IMR-90 (cell line): ENCODE results near the gene MEX3A. TPM values are rescaled to one million over a fixed set of nuclear protein-coding genes. Genes with fewer than 3 reads are reported as not detected.
A peak's percentile ranks its signal among the peaks of the same experiment; 100 is the strongest.

Source experiments
- ATAC-seq: fragments of 200-7000 bp; cut with Tn5 transposase; 2 replicates; pipeline ENCODE4 v1.9.1; 2020; ENCODE audit warnings: low read depth, mild to moderate bottlenecking, moderate library complexity
- BruUV-seq: library from RNA; stranded (reverse); fragments of 400-500 nt; replicated peaks from 2 replicates; lab custom pipeline; 2021; lab: Mats Ljungman, UMichigan
- CTCF ChIA-PET: fragments of 300-600 bp; formaldehyde crosslinking; extraction: SDS; loops from one replicate; lab custom pipeline; 2021; ENCODE audit warnings: antibody characterized with exemption; lab: Yijun Ruan, JAX
- POLR2A ChIA-PET: fragments of 300-600 bp; sonication (Branson Sonifier 250); formaldehyde crosslinking; loops from one replicate; lab custom pipeline; 2022; ENCODE audit warnings: antibody characterized with exemption; ENCODE audit not compliant: unreplicated experiment; lab: Charles Lee
- DNase-seq: peaks from one replicate; pipeline ENCODE4 v3.0.0; 2013
- H2AFZ ChIP-seq: replicated peaks from 2 replicates; pipeline ENCODE3; 2013; ENCODE audit warnings: low read length, mild to moderate bottlenecking; ENCODE audit not compliant: poor library complexity
- H2AK5ac ChIP-seq: 2 replicates; pipeline ENCODE4 v1.6.1; 2013; ENCODE audit warnings: low read depth, low read length, inconsistent platforms
- H2AK9ac ChIP-seq: replicated peaks from 2 replicates; pipeline ENCODE3; 2013; ENCODE audit warnings: mild to moderate bottlenecking, low read depth, low read length, moderate library complexity; ENCODE audit not compliant: poor library complexity
- H2BK120ac ChIP-seq: 2 replicates; pipeline ENCODE4 v1.6.1; 2013; ENCODE audit warnings: low read depth, low read length, inconsistent platforms
- H2BK15ac ChIP-seq: 3 replicates; pipeline ENCODE4 v1.6.1; 2013; ENCODE audit warnings: low read depth, low read length, inconsistent platforms
- H2BK20ac ChIP-seq: 2 replicates; pipeline ENCODE4 v1.6.1; 2013; ENCODE audit warnings: low read depth, mild to moderate bottlenecking, inconsistent platforms, low read length, moderate library complexity
- H2BK5ac ChIP-seq: 2 replicates; pipeline ENCODE4 v1.6.1; 2013; ENCODE audit warnings: mild to moderate bottlenecking, low read depth, low read length, inconsistent platforms; ENCODE audit not compliant: poor library complexity, severe bottlenecking
- H3K14ac ChIP-seq: replicated peaks from 2 replicates; pipeline ENCODE4 v1.6.1; 2013; ENCODE audit warnings: low read depth, low read length, inconsistent platforms
- H3K18ac ChIP-seq: 2 replicates; pipeline ENCODE4 v1.6.1; 2013; ENCODE audit warnings: low read depth, low read length, control low read depth
- H3K23ac ChIP-seq: 2 replicates; pipeline ENCODE4 v1.6.1; 2013; ENCODE audit warnings: low read depth, low read length, inconsistent platforms
- H3K27ac ChIP-seq: 2 replicates; pipeline ENCODE4 v1.5.1; 2013; ENCODE audit warnings: mild to moderate bottlenecking, control low read depth, low read length; ENCODE audit not compliant: insufficient read depth
- H3K27me3 ChIP-seq: 2 replicates; pipeline ENCODE4 v1.6.1; 2013; ENCODE audit warnings: low read length; ENCODE audit not compliant: control insufficient read depth, insufficient read depth
- H3K36me3 ChIP-seq: 2 replicates; pipeline ENCODE4 v1.6.1; 2013; ENCODE audit warnings: low read length, mixed read lengths; ENCODE audit not compliant: control insufficient read depth, insufficient read depth
- H3K4ac ChIP-seq: 2 replicates; pipeline ENCODE4 v1.6.1; 2013; ENCODE audit warnings: low read depth, low read length, inconsistent platforms
- H3K4me1 ChIP-seq: 2 replicates; pipeline ENCODE4 v1.6.1; 2013; ENCODE audit warnings: low read length, mixed read lengths; ENCODE audit not compliant: control insufficient read depth, insufficient read depth
- H3K4me2 ChIP-seq: 2 replicates; pipeline ENCODE4 v1.6.1; 2013; ENCODE audit warnings: low read depth, mild to moderate bottlenecking, control low read depth, low read length, moderate library complexity
- H3K4me3 ChIP-seq: 2 replicates; pipeline ENCODE4 v1.5.1; 2013; ENCODE audit warnings: low read depth, mild to moderate bottlenecking, control low read depth, low read length, moderate library complexity; ENCODE audit not compliant: insufficient read depth
- H3K56ac ChIP-seq: 2 replicates; pipeline ENCODE4 v1.6.1; 2013; ENCODE audit warnings: low read length, inconsistent platforms; ENCODE audit not compliant: insufficient read depth; ENCODE audit errors: extremely low read depth
- H3K79me1 ChIP-seq, 2 experiments: 2 replicates each; pipeline ENCODE4 v1.6.1; 2013; ENCODE audit warnings: low read length in 2 of 2, inconsistent platforms in 1 of 2, low read depth in 1 of 2
- H3K9ac ChIP-seq: 2 replicates; pipeline ENCODE4 v1.6.1; 2013; ENCODE audit warnings: low read depth, low read length, control low read depth
- H3K9me1 ChIP-seq: 2 replicates; pipeline ENCODE4 v1.6.1; 2013; ENCODE audit warnings: low read length, inconsistent platforms; ENCODE audit not compliant: insufficient read depth
- H3K9me3 ChIP-seq: 2 replicates; pipeline ENCODE4 v1.6.1; 2013; ENCODE audit warnings: low read length; ENCODE audit not compliant: control insufficient read depth, insufficient read depth
- H4K20me1 ChIP-seq: 2 replicates; pipeline ENCODE4 v1.6.1; 2013; ENCODE audit warnings: low read length, inconsistent platforms; ENCODE audit not compliant: insufficient read depth
- H4K5ac ChIP-seq: 2 replicates; pipeline ENCODE4 v1.6.1; 2013; ENCODE audit warnings: mild to moderate bottlenecking, low read depth, low read length, control low read depth
- H4K8ac ChIP-seq, 2 experiments: 2 replicates each; pipeline ENCODE4 v1.6.1; 2013; ENCODE audit warnings: low read depth in 2 of 2, low read length in 2 of 2, control low read depth in 1 of 2, inconsistent platforms in 1 of 2
- H4K91ac ChIP-seq: 2 replicates; pipeline ENCODE4 v1.6.1; 2013; ENCODE audit warnings: low read depth, low read length, inconsistent platforms; ENCODE audit not compliant: insufficient read depth
- CEBPB ChIP-seq: IDR thresholded peaks from 2 replicates; pipeline ENCODE4 v1.6.1; 2012; ENCODE audit warnings: low read depth, low read length, improper control_type of control experiment
- FOS ChIP-seq: fragments of 150-350 bp; IDR thresholded peaks from 2 replicates; pipeline ENCODE4 v1.6.1; 2016; ENCODE audit warnings: low read depth, low read length
- WGBS, 2 experiments: methylation state at CpG; one replicate each; pipeline versions ENCODE4 v1.1.5 to v1.1.7; 2013; ENCODE audit warnings: missing lambda C conversion rate in 2 of 2; ENCODE audit not compliant: insufficient read length in 1 of 2; ENCODE audit errors: extremely low coverage in 2 of 2; 5-methylcytosine and 5-hydroxymethylcytosine counted together
- dilution Hi-C: fragments of 300-500 bp; cut with HindIII; formaldehyde crosslinking; loops from one replicate; pipeline ENCODE4 v1.14.3; 2018; ENCODE audit warnings: low sequenced_read_pairs; ENCODE audit not compliant: unreplicated experiment
- in situ Hi-C: fragments of 300-500 bp; cut with MboI; formaldehyde crosslinking; loops from 3 replicates; pipeline ENCODE4 v1.14.3; 2019; ENCODE audit warnings: low sequenced_read_pairs, inconsistent platforms, mixed read lengths
- intact Hi-C: fragments of 100-400 bp; cut with micrococcal nuclease; formaldehyde crosslinking; loops from 2 replicates; pipeline ENCODE4 v1.10.0; 2022
- polyA plus RNA-seq, 3 experiments: library from polyadenylated mRNA; depleted of rRNA; stranded (reverse); fragments of >200 nt; gene quantifications; 2 replicates each; pipeline ENCODE4 v1.2.3, GENCODE V29; 2012; ENCODE audit warnings: low replicate concordance in 1 of 3
- total RNA-seq: library from RNA; depleted of rRNA; stranded (reverse); fragments of >200 nt; gene quantifications from 2 replicates; pipeline ENCODE4 v1.2.3, GENCODE V29; 2012
- TF ChIP-seq, protein P1 (sequence below): fragments of 150-350 bp; IDR thresholded peaks from 2 replicates; pipeline ENCODE4 v1.6.1; 2017; ENCODE audit warnings: mild to moderate bottlenecking, antibody characterized with exemption, low read length, low read depth

The MEX3A gene
- total and polyA plus RNA-seq, 2 of the 4 experiments (the other 2 are of a cell fraction), result 2.3 to 9.0 TPM

- TF ChIP-seq, protein P1, sequence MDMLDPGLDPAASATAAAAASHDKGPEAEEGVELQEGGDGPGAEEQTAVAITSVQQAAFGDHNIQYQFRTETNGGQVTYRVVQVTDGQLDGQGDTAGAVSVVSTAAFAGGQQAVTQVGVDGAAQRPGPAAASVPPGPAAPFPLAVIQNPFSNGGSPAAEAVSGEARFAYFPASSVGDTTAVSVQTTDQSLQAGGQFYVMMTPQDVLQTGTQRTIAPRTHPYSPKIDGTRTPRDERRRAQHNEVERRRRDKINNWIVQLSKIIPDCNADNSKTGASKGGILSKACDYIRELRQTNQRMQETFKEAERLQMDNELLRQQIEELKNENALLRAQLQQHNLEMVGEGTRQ, result no peak
These were observed 14.6 kb upstream of the MEX3A start (continued) for GRCh38 chr1:156096640-156097391.

GRCh38 chr1:156095906-156096508 is 13.7 kb upstream of the MEX3A start:
- no CpG with 5 or more reads among the region's 3 CpGs for WGBS, 2 experiments
- no peaks in the 10 kb centered on the region for H3K9me3 ChIP-seq
- H3K9ac ChIP-seq, result no peak overlapping the region
- no peak overlapping the region for H3K18ac ChIP-seq
- H2BK15ac ChIP-seq, result peak overlapping the region; percentile 24; the same call in 2 of the 3 replicates
- H2BK120ac ChIP-seq, result peak overlapping the region; percentile 79; the same call in 1 of the 2 replicates
- H4K8ac ChIP-seq, result peak overlapping the region; percentile 39 to 93; a peak in 1 of 4 replicates
- 0 out of 2 replicates have a peak, but pooled peaks cover 2% of the 10 kb centered on the region for H4K20me1 ChIP-seq
- ChIA-PET CTCF (interaction anchor here (0.5 to 5.6 kb wide), 10 partner anchors 17 to 145 kb away, joined by 3 to 64 read pairs (median 4); partner anchors contain the start of gene LMNA), POLR2A (no interaction called here)
- no peak overlapping the region for H3K56ac ChIP-seq
- H3K14ac ChIP-seq, result no peak overlapping the region; the same call in 1 of the 2 replicates
- intact Hi-C loops (loop anchor here (1.0 to 10.0 kb wide), 4 partner anchors 34 to 219 kb away; no protein-coding TSS in a partner anchor), in situ Hi-C loops (loop anchor here (5.0 kb wide), 2 partner anchors 36 to 221 kb away; no protein-coding TSS in a partner anchor), dilution Hi-C loops (no loop called here)
- no peak overlapping the region for H2AFZ ChIP-seq
- no peak overlapping the region for H3K27ac ChIP-seq
- peak overlapping the region; percentile 80 for H3K4ac ChIP-seq
- DNase-seq (no peak), ATAC-seq (peak; percentile 12)
- H4K5ac ChIP-seq, result no peak overlapping the region; the same call in 1 of the 2 replicates
- BruUV-seq, result no TSS peak
- peak overlapping the region; percentile 98 for H2AK9ac ChIP-seq
- peak; percentile 91 for TF ChIP-seq CEBPB
- TF ChIP-seq FOS, result no peak
- H3K4me1 ChIP-seq, result peaks cover 9% of the 10 kb centered on the region
- peaks cover 10% of the 10 kb centered on the region for H3K9me1 ChIP-seq
- H3K23ac ChIP-seq, result no peak overlapping the region
- peaks cover 6% of the 10 kb centered on the region; the same call in 1 of the 2 replicates for H3K36me3 ChIP-seq
- no peak overlapping the region for H2BK5ac ChIP-seq
- no peak overlapping the region for H3K4me3 ChIP-seq
- H4K91ac ChIP-seq, result peak overlapping the region; percentile 88; the same call in 1 of the 2 replicates
- peaks cover 11 to 51% of the 10 kb centered on the region in 2 experiments for H3K79me1 ChIP-seq
- H2BK20ac ChIP-seq, result peak overlapping the region; percentile 76
- no peaks in the 10 kb centered on the region for H3K27me3 ChIP-seq
- peak overlapping the region; percentile 81 for H2AK5ac ChIP-seq
- no peak overlapping the region for H3K4me2 ChIP-seq
